HG03520 (cell line): ENCODE data around the gene CORO6.

Experiments
- ATAC-seq: cut with Tn5 transposase; IDR thresholded peaks from one replicate; pipeline ENCODE4 v1.9.1; 2021; ENCODE audit warnings: mild to moderate bottlenecking, moderate library complexity; ENCODE audit not compliant: unreplicated experiment

CORO6 gene

GRCh38 chr17:29613856-29614255, 8.9 kb downstream of the CORO6 start:
- no peak for ATAC-seq

GRCh38 chr17:29613352-29613837, 9.3 kb downstream of the CORO6 start:
- ATAC-seq = no peak

- ATAC-seq = no peak
Observed at GRCh38 chr17:29612404-29613280, 10.1 kb downstream of the CORO6 start.

GRCh38 chr17:29612094-29612403, 10.7 kb downstream of the CORO6 start:
- no peak for ATAC-seq

- ATAC-seq = no peak
Observed at GRCh38 chr17:29611351-29612093, 11.2 kb downstream of the CORO6 start.

- no peak for ATAC-seq
Observed at GRCh38 chr17:29610395-29610794, 12.3 kb downstream of the CORO6 start.

- no peak for ATAC-seq
Observed at GRCh38 chr17:29608986-29609385, 13.7 kb downstream of the CORO6 start.

- no peak for ATAC-seq
Observed at GRCh38 chr17:29607557-29608195, 15.0 kb downstream of the CORO6 start.

GRCh38 chr17:29603109-29603674, 19.5 kb downstream of the CORO6 start:
- ATAC-seq = no peak

- no peak for ATAC-seq
Observed at GRCh38 chr17:29597361-29598172, 25.1 kb downstream of the CORO6 start.

GRCh38 chr17:29596811-29597210, 25.9 kb downstream of the CORO6 start:
- no peak for ATAC-seq

GRCh38 chr17:29595943-29596774, 26.6 kb downstream of the CORO6 start:
- no peak for ATAC-seq

- no peak for ATAC-seq
Observed at GRCh38 chr17:29595107-29595942, 27.4 kb downstream of the CORO6 start.

GRCh38 chr17:29594519-29595090, 28.1 kb downstream of the CORO6 start:
- no peak for ATAC-seq

GRCh38 chr17:29593591-29594518, 28.9 kb downstream of the CORO6 start:
- ATAC-seq = no peak

- ATAC-seq = no peak
Observed at GRCh38 chr17:29592850-29593551, 29.7 kb downstream of the CORO6 start, which contains the start of gene ANKRD13B. TSS of gene ANKRD13B (plus strand) at chr17:29593132. CDS start at chr17:29593622, 490 bp downstream.
